HFF-Myc (cell line): ENCODE results near the gene THRAP3.

Experiments
- DNase-seq: peaks from one replicate; pipeline ENCODE4 v3.0.0-alpha.2; 2011; ENCODE audit warnings: low read depth; ENCODE audit errors: extremely low read depth
- H3K4me3 ChIP-seq: replicated peaks from 2 replicates; pipeline ENCODE4 v1.5.1; 2011; ENCODE audit warnings: low read depth, mild to moderate bottlenecking, control low read depth, low read length
- CTCF ChIP-seq: IDR thresholded peaks from 2 replicates; pipeline ENCODE4 v1.5.1; 2012; ENCODE audit warnings: mild to moderate bottlenecking, low read depth, low read length, control low read depth; ENCODE audit errors: missing control alignments

The THRAP3 gene

GRCh38 chr1:36321119-36321951 is 97.1 kb downstream of the THRAP3 start:
- no peak for TF ChIP-seq CTCF
- H3K4me3 ChIP-seq, result peak overlapping the region; percentile 76
- peak; percentile 90 for DNase-seq

DNA sequence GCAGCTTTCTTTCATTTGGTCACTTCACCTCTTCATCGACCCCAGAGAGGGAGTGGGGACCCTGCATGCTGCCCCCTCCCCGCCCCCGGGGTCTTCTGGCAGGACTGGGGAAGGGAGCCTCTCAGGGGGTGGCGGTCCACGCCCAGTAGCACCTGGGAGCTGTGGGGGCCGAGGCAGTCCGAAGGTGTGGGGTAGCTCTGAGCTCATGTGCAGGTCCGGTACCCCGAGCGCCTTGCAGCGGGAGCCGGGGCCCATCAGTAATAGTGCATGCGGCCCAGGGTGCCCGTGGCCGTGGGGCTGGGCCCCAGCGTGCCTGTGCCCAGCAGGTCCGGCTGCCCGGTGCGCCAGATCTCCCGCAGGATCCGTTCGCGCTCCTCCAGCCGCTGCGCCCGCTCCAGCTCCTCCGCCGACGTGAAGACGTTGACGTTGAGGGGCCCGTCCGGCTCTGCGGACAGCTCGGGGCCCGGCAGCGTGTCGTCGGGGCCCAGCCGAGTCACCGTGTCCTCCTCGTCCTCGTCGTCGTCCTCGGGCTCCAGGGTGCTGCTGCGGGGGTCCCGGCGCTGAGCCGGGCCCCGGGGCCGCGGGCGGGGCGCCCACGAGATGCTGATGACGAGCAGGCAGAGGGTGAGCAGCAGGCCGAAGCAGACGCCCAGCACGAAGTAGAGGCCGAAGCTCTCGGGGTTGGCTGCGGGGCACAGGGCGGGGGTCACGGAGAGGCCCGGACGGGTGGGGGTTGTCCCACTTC is 98.0 kb downstream of the THRAP3 start:
- no peak for DNase-seq
- no peak for TF ChIP-seq CTCF
- H3K4me3 ChIP-seq, result peak overlapping the region; percentile 76

DNA sequence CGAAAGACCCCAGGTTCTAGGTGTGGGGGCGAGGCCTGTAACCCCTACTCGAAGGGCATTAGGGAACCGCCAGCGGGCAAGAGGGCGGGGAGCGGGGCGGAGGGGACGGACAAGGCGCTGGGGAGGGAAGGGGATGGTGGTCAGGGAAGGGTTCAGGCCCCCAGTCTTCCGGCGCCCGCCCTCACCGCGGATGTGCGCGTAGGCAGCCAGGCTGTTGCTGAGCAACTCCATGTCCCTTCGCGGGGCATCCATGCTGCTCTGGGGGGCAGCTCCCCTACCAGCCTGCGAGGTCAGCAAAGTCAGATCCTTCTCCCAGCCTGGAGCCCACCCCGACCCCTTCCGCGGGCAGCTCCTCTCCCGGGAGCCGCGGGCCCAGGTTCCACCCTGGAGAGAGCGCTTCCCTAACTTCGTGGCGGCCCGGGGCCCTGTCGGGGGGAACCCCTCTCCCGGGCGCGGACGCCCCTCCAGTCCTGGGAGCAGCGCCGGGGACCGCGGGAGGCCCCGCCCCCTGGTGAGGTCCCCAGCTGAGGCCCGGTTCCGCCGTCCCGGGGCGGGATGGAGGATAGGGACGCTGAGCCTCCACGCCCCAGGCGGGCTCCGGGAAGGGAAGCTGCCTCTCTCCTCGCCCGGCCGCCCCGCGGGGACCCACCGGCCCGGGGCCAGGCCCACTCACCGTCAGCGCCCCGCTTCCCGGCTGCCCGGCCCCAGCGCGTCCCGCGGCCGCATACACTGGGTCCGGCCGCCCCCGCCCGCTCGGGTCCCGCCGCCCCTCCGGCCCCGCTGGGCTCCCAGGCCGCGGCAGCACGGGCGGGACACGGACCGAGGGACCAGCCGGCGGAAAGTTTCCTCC is 98.8 kb downstream of the THRAP3 start:
- no peak for DNase-seq
- no peak for TF ChIP-seq CTCF
- peak overlapping the region; percentile 76 for H3K4me3 ChIP-seq

DNA sequence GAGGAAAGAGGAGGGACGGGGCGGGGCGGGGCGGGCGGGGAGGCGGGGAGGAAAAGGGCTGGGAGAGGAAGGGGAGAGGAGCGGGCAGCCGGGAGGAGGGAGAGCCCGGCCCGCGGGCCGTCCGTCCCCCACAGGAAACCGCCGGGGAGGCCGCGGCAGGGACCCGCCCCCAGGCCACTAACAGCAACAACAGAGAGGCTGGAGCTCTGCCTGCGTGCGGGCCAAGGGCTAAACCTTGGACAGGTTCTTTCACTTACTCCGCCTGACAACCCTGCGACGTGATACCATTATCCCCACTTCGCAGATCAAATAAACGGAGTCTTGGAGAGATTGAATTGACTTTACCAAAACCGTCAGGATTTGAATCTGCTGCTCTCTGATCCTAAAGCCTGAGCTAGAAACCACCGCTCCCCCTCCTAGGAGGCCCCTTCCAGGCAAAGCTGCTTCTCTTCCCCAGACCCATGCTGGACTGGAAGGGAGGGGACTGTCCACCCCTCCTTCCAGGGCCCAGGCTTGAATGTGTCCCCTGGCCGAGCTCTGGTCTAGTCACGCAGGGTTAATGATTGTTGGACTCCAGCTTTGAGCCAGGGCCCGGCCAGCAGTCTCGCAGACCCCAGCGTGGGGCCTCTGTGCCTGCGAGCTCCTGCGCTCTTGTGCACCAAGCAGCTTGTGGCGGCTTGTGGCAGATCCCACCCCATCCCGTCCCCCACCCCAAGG is 99.6 kb downstream of the THRAP3 start, which contains the start of gene EVA1B:
TSS of gene EVA1B (minus strand) at position 10 of the 717 bp plus-strand sequence. CDS start 608 bp downstream, outside the sequence.
- no peak for DNase-seq
- peak within 1 kb of the TSS; percentile 76 for H3K4me3 ChIP-seq
- no peak for TF ChIP-seq CTCF

DNA sequence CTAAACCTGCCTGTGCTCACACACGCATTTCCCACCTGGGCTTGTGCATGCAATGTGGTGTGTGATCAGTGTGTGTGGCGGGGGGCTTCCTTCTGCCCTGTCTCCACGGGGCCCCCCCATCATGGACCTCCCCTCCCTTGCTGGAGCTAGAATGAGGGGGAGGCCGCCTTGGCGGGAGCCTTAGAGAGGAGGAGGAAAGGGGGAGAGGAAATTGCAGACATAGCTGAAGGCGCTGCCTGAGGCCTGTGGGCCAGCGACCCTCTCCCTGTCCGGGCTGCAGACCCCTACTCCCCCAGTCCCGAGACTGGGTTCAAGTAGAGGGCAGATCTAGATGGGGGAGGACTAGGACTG is 100.1 kb downstream of the THRAP3 start:
- peak overlapping the region; percentile 76 for H3K4me3 ChIP-seq
- TF ChIP-seq CTCF, result no peak
- no peak for DNase-seq

- H3K4me3 ChIP-seq, result no peak overlapping the region
- DNase-seq, result no peak
- TF ChIP-seq CTCF, result no peak
Observed at GRCh38 chr1:36326499-36326898, 102.3 kb downstream of the THRAP3 start.
